Ishikawa (cell line): ENCODE measurements around the gene ZNF518A.

Source experiments
- CEBPB ChIP-seq: IDR thresholded peaks from 2 replicates; pipeline ENCODE4 v1.6.1; 2012
- CREB1 ChIP-seq: IDR thresholded peaks from 2 replicates; pipeline ENCODE4 v1.6.1; 2012; ENCODE audit warnings: low read depth
- EGR1 ChIP-seq: IDR thresholded peaks from 2 replicates; pipeline ENCODE4 v1.6.1; 2012
- EP300 ChIP-seq: IDR thresholded peaks from 2 replicates; pipeline ENCODE4 v1.6.1; 2012; ENCODE audit warnings: borderline replicate concordance
- FOXM1 ChIP-seq: IDR thresholded peaks from 2 replicates; pipeline ENCODE4 v1.6.1; 2012; ENCODE audit warnings: low read depth, borderline replicate concordance
- MAX ChIP-seq: IDR thresholded peaks from 2 replicates; pipeline ENCODE4 v1.6.1; 2012
- NFIC ChIP-seq: IDR thresholded peaks from 2 replicates; pipeline ENCODE4 v1.6.1; 2012
- RAD21 ChIP-seq: IDR thresholded peaks from 2 replicates; pipeline ENCODE4 v1.6.1; 2012; ENCODE audit warnings: low read depth
- REST ChIP-seq: IDR thresholded peaks from 2 replicates; pipeline ENCODE4 v1.6.1; 2012; ENCODE audit warnings: low read depth, mild to moderate bottlenecking
- TAF1 ChIP-seq: IDR thresholded peaks from 2 replicates; pipeline ENCODE4 v1.6.1; 2012; ENCODE audit warnings: low read depth, mild to moderate bottlenecking
- TCF12 ChIP-seq: IDR thresholded peaks from 2 replicates; pipeline ENCODE4 v1.6.1; 2012; ENCODE audit warnings: low read depth
- TEAD4 ChIP-seq: IDR thresholded peaks from 2 replicates; pipeline ENCODE4 v1.6.1; 2012
- USF1 ChIP-seq: IDR thresholded peaks from 2 replicates; pipeline ENCODE4 v1.6.1; 2012
- YY1 ChIP-seq: IDR thresholded peaks from 2 replicates; pipeline ENCODE4 v1.6.1; 2012; ENCODE audit warnings: low read depth
- ZBTB7A ChIP-seq: IDR thresholded peaks from 2 replicates; pipeline ENCODE4 v1.6.1; 2012; ENCODE audit warnings: low read depth

The ZNF518A gene

GRCh38 chr10:96124230-96125141 is 5.6 kb upstream of the ZNF518A start:
- TF ChIP-seq USF1 = peak; percentile 12; the same call in 1 of the 2 replicates
- TF ChIP-seq NFIC = no peak
- TF ChIP-seq CEBPB = peak; percentile 84
- peak; percentile 75 for TF ChIP-seq YY1

GRCh38 chr10:96125142-96125515 is 5.0 kb upstream of the ZNF518A start:
- no peak for TF ChIP-seq EP300
- TF ChIP-seq USF1 = no peak
- TF ChIP-seq YY1 = no peak
- no peak for TF ChIP-seq CEBPB

- no peak for TF ChIP-seq FOXM1
- TF ChIP-seq TEAD4 = no peak
- TF ChIP-seq TCF12 = no peak
- peak; percentile 3; the same call in 1 of the 2 replicates for TF ChIP-seq CREB1
- no peak for TF ChIP-seq USF1
- no peak for TF ChIP-seq NFIC
- TF ChIP-seq REST = no peak
- TF ChIP-seq MAX = peak; percentile 86; the same call in 1 of the 2 replicates
- no peak for TF ChIP-seq ZBTB7A
- peak; percentile 78 for TF ChIP-seq TAF1
- no peak for TF ChIP-seq EP300
- TF ChIP-seq RAD21 = no peak
- 0 out of 2 replicates have a peak, but pooled peaks have one; percentile 11 for TF ChIP-seq EGR1
- TF ChIP-seq YY1 = 0 out of 2 replicates have a peak, but pooled peaks have one; percentile 44
- TF ChIP-seq CEBPB = no peak
Observed at GRCh38 chr10:96130326-96130995, 364 bp downstream of the ZNF518A start.

GRCh38 chr10:96131621-96132020 is 1.5 kb downstream of the ZNF518A start:
- TF ChIP-seq ZBTB7A (no peak), YY1 (no peak), CREB1 (no peak), USF1 (no peak)

GRCh38 chr10:96133135-96133534 is 3.0 kb downstream of the ZNF518A start:
- no peak for TF ChIP-seq TAF1
- TF ChIP-seq MAX = no peak
- no peak for TF ChIP-seq REST
- TF ChIP-seq TCF12 = no peak
- no peak for TF ChIP-seq EP300
- no peak for TF ChIP-seq YY1
- no peak for TF ChIP-seq ZBTB7A
- no peak for TF ChIP-seq RAD21
- no peak for TF ChIP-seq EGR1
- TF ChIP-seq CREB1 = no peak
- no peak for TF ChIP-seq NFIC
- no peak for TF ChIP-seq CEBPB
- no peak for TF ChIP-seq FOXM1
- no peak for TF ChIP-seq TEAD4
